CD4-positive, CD25-positive, alpha-beta regulatory T cell (primary cell): ENCODE results near the gene ACTN2. TPM values are rescaled to one million over a fixed set of nuclear protein-coding genes. Genes with fewer than 3 reads are reported as not detected.

Source experiments
- ATAC-seq, 2 donors: fragments of 150-1000 bp; cut with Tn5 transposase; one replicate each; pipeline ENCODE4 v1.10.0; 2021; ENCODE audit warnings: low read depth in 2 of 2, moderate number of reproducible peaks in 2 of 2, moderate library complexity in 1 of 2
- DNase-seq, 3 donors: peaks; one replicate each; pipeline versions ENCODE4 v3.0.0 to v3.0.0-alpha.2; 2012 to 2022; ENCODE audit warnings: mixed read lengths in 1 of 3
- H3K27ac ChIP-seq: one replicate; pipeline ENCODE4 v1.7.0; 2013; ENCODE audit warnings: mild to moderate bottlenecking, low read length; ENCODE audit not compliant: insufficient read depth, poor library complexity, severe bottlenecking
- H3K27me3 ChIP-seq: one replicate; pipeline ENCODE4 v1.7.0; 2013; ENCODE audit warnings: low read length; ENCODE audit not compliant: control insufficient read depth, insufficient read depth
- H3K36me3 ChIP-seq: one replicate; pipeline ENCODE4 v1.7.0; 2013; ENCODE audit warnings: mild to moderate bottlenecking, low read length, moderate library complexity; ENCODE audit not compliant: control insufficient read depth, insufficient read depth
- H3K4me1 ChIP-seq: 2 replicates; pipeline ENCODE4 v1.7.0; 2013; ENCODE audit warnings: mild to moderate bottlenecking, low read length; ENCODE audit not compliant: insufficient read depth, control insufficient read depth, poor library complexity, severe bottlenecking
- H3K4me3 ChIP-seq: one replicate; pipeline ENCODE4 v1.7.0; 2013; ENCODE audit warnings: low read depth, mild to moderate bottlenecking, low read length, moderate library complexity
- H3K9me3 ChIP-seq, 2 experiments: 1 replicate in 1 of 2; 2 replicates in 1 of 2; pipeline ENCODE4 v1.7.0; 2013; ENCODE audit warnings: low read length in 2 of 2, mild to moderate bottlenecking in 1 of 2, moderate library complexity in 1 of 2; ENCODE audit not compliant: control insufficient read depth in 2 of 2
- H3K27ac Mint-ChIP-seq, 3 donors: one replicate each; pipeline ENCODE4 v1.8.0; 2020 to 2022; ENCODE audit warnings: mild to moderate bottlenecking in 3 of 3, mixed read lengths in 3 of 3, moderate library complexity in 2 of 3
- H3K27me3 Mint-ChIP-seq: one replicate; pipeline ENCODE4 v1.8.0; 2022; ENCODE audit warnings: mild to moderate bottlenecking, mixed read lengths
- H3K36me3 Mint-ChIP-seq: one replicate; pipeline ENCODE4 v1.8.0; 2020; ENCODE audit warnings: mixed read lengths
- H3K4me1 Mint-ChIP-seq, 4 donors: one replicate each; pipeline ENCODE4 v1.8.0; 2020 to 2022; ENCODE audit warnings: mixed read lengths in 4 of 4, mild to moderate bottlenecking in 1 of 4
- H3K4me3 Mint-ChIP-seq, 4 donors: one replicate each; pipeline ENCODE4 v1.8.0; 2020 to 2022; ENCODE audit warnings: mild to moderate bottlenecking in 4 of 4, mixed read lengths in 4 of 4, moderate library complexity in 3 of 4
- H3K9me3 Mint-ChIP-seq, 7 donors: one replicate each; pipeline ENCODE4 v1.8.0; 2020 to 2022; ENCODE audit warnings: mixed read lengths in 7 of 7, mild to moderate bottlenecking in 3 of 7, moderate library complexity in 2 of 7
- polyA plus RNA-seq, 4 donors: library from polyadenylated mRNA; unstranded; fragments of 300-500 nt; fragmentation: Illumina TruSeq; gene quantifications; one replicate each; pipeline ENCODE4 v1.2.3, GENCODE V29; 2021
- total RNA-seq: library from RNA; stranded (reverse); gene quantifications from one replicate; pipeline ENCODE4 v1.2.3, GENCODE V29; 2022

Gene ACTN2
- total and polyA plus RNA-seq, 5 donors from 2014 or later, result not detected

DNA sequence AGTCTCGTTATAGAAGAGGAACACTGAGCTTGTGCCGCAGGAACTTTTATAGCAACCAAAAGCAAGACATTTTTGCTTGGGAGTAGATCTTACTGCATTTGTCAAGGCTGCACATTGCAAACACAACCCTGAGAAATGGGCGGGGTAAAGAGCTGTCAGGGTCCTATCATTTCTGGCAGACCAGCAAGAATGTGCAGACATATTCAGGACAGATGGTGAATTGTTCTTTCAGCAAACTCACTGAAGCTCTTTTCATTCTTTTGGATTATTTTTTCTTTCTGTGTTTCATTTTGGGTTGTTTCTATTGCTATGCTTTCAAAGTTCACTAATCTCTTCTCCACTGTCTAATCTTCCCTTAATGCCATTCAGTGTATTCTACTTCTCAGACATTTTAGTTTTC lies 5.1 kb upstream of the ACTN2 start:
- Mint-ChIP-seq H3K4me3 (no peak overlapping the region), H3K4me1 (peaks cover 0 to 15% (median 7%) of the 10 kb centered on the region in 4 donors), H3K27ac (no peak overlapping the region), H3K9me3 (peaks cover 0 to 6% (median 0%) of the 10 kb centered on the region in 7 donors), H3K36me3 (peaks cover 4% of the 10 kb centered on the region), H3K27me3 (peaks cover 50% of the 10 kb centered on the region)
- Histone ChIP-seq H3K27ac (no peak overlapping the region), H3K27me3 (peaks cover 2% of the 10 kb centered on the region), H3K9me3 (no peaks in the 10 kb centered on the region), H3K4me1 (no peaks in the 10 kb centered on the region), H3K4me3 (no peak overlapping the region), H3K36me3 (no peaks in the 10 kb centered on the region)
- no peak for ATAC-seq
- no peak for DNase-seq

DNA sequence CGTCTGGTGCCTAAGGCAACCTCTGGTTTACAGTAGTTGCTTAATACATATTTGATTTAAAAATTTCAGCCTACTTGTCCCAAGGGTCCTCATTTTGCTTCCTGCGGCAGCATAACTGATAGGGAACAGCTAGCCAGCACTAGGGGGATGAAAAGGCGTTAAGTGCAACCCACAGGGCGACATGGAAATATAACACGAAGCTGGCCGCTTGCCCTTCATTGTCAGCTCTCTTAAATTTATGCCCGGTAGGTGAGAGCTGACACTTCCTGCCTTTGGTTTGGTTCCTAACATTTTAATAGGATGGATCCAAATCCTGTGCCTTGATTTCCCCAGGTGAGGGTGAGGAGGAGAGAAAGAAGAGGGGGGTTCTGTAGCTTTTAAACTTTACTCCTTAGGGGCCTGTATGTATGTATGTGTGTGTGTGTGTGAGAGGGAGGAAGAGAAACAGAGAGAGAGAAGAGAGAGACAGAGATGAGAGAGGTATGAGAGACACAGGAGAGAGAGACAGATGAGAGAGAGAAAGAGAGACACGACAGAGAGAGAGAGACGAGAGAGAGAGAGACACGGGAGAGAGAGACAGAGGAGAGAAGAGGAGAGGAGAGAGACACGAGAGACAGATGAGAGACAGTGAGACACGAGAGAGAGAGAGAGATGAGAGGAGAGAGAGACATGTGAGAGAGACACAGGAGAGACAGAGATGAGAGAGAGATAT lies 938 bp upstream of the ACTN2 start:
- Mint-ChIP-seq H3K27ac (peak overlapping the region in 2 of 3 donors; percentile 11 to 67), H3K9me3 (peaks cover 0 to 7% (median 0%) of the 10 kb centered on the region in 7 donors), H3K27me3 (peaks cover 65% of the 10 kb centered on the region), H3K4me3 (peak overlapping the region; percentile 37 to 80 (median 72)), H3K4me1 (peaks cover 0 to 23% (median 15%) of the 10 kb centered on the region in 4 donors), H3K36me3 (peaks cover 4% of the 10 kb centered on the region)
- Histone ChIP-seq H3K9me3 (no peaks in the 10 kb centered on the region), H3K27me3 (peaks cover 25% of the 10 kb centered on the region), H3K4me3 (no peak overlapping the region), H3K27ac (no peak overlapping the region), H3K36me3 (no peaks in the 10 kb centered on the region), H3K4me1 (peaks cover 14% of the 10 kb centered on the region)
- ATAC-seq (no peak), DNase-seq (no peak)

DNA sequence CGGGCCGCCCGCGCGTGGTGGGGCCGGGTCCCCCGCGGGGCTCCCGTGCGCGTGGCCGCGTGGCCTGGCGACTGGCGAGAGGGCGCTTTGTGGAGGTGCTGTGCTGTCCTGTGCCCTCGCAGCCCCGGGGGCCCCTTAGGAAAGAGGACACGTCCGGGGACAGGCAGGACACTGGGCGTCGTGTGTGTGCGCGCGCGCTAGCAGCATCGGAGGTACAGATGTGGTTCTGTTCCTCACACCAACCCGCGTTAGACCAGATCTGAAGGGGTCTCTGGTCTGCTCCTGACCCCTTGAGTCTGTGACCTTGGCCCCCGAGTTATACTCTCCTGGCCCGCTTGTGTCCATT lies 489 bp downstream of the ACTN2 start:
- peaks cover 30% of the 10 kb centered on the region for H3K27me3 ChIP-seq
- H3K4me3 ChIP-seq, result no peak overlapping the region
- H3K27ac Mint-ChIP-seq, result no peak overlapping the region
- H3K36me3 Mint-ChIP-seq, result peaks cover 4% of the 10 kb centered on the region
- H3K4me1 ChIP-seq, result peaks cover 14% of the 10 kb centered on the region
- ATAC-seq (no peak), DNase-seq (no peak)
- peak overlapping the region in 2 of 4 donors; percentile 75 for H3K4me3 Mint-ChIP-seq
- H3K4me1 Mint-ChIP-seq, result peaks cover 0 to 23% (median 15%) of the 10 kb centered on the region in 4 donors
- H3K36me3 ChIP-seq, result no peaks in the 10 kb centered on the region
- H3K27me3 Mint-ChIP-seq, result peaks cover 65% of the 10 kb centered on the region
- H3K27ac ChIP-seq, result no peak overlapping the region
- no peaks in the 10 kb centered on the region for H3K9me3 ChIP-seq
- peaks cover 0 to 7% (median 0%) of the 10 kb centered on the region in 7 donors for H3K9me3 Mint-ChIP-seq

DNA sequence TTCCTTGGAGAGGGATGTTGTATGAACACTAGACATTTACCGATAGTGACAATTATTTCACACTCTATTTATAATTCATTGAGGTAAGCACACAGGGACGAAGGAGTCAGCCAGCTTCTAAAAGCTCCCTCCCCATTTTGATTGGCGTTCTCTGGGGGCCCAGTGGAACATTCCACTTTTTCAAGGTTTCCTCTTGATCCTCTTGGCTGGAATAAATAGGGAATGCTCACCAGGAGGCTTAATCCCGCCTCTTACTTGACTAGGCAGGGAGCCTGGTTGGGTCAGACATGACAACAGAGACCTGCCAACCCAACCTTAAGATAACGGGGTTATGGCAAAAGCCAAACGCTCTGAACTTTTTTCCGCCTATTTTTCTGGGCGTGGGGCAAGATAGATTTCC lies 974 bp downstream of the ACTN2 start:
- Histone ChIP-seq H3K4me1 (peaks cover 14% of the 10 kb centered on the region), H3K4me3 (peak overlapping the region; percentile 10), H3K27me3 (peaks cover 33% of the 10 kb centered on the region), H3K36me3 (no peaks in the 10 kb centered on the region), H3K9me3 (no peaks in the 10 kb centered on the region), H3K27ac (no peak overlapping the region)
- Mint-ChIP-seq H3K4me1 (peaks cover 0 to 23% (median 15%) of the 10 kb centered on the region in 4 donors), H3K27me3 (peaks cover 65% of the 10 kb centered on the region), H3K36me3 (peaks cover 4% of the 10 kb centered on the region), H3K27ac (no peak overlapping the region), H3K4me3 (peak overlapping the region in 3 of 4 donors; percentile 45 to 75 (median 75)), H3K9me3 (peaks cover 0 to 7% (median 0%) of the 10 kb centered on the region in 7 donors)
- no peak for DNase-seq
- ATAC-seq, result no peak

DNA sequence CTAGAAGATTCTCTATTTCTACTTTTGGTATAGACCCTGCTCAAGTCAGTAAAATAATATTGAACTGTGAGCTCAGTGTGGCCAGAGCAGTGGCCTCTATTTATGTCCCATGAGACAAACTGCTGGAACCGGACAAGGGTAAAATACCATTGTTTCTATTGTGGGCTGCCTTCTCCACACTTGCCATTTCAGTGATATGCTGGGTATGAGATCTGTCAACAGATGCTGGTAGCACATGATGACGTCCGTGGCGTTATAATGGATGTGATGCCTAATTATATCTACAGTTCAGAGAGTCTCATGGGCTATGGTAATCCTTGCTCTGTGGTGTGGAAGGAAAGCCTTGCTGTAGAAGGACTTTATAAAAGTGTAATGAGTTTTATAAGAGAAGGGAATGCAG lies 2.4 kb downstream of the ACTN2 start:
- H3K36me3 ChIP-seq, result no peaks in the 10 kb centered on the region
- peaks cover 4% of the 10 kb centered on the region for H3K36me3 Mint-ChIP-seq
- no peak for DNase-seq
- H3K4me3 Mint-ChIP-seq, result no peak overlapping the region
- H3K4me3 ChIP-seq, result no peak overlapping the region
- peaks cover 33% of the 10 kb centered on the region for H3K27me3 ChIP-seq
- peaks cover 0 to 23% (median 12%) of the 10 kb centered on the region in 4 donors for H3K4me1 Mint-ChIP-seq
- peaks cover 61% of the 10 kb centered on the region for H3K27me3 Mint-ChIP-seq
- no peak overlapping the region for H3K27ac ChIP-seq
- ATAC-seq, result no peak
- H3K4me1 ChIP-seq, result peaks cover 14% of the 10 kb centered on the region
- no peaks in the 10 kb centered on the region for H3K9me3 ChIP-seq
- peaks cover 0 to 7% (median 0%) of the 10 kb centered on the region in 7 donors for H3K9me3 Mint-ChIP-seq
- H3K27ac Mint-ChIP-seq, result no peak overlapping the region

DNA sequence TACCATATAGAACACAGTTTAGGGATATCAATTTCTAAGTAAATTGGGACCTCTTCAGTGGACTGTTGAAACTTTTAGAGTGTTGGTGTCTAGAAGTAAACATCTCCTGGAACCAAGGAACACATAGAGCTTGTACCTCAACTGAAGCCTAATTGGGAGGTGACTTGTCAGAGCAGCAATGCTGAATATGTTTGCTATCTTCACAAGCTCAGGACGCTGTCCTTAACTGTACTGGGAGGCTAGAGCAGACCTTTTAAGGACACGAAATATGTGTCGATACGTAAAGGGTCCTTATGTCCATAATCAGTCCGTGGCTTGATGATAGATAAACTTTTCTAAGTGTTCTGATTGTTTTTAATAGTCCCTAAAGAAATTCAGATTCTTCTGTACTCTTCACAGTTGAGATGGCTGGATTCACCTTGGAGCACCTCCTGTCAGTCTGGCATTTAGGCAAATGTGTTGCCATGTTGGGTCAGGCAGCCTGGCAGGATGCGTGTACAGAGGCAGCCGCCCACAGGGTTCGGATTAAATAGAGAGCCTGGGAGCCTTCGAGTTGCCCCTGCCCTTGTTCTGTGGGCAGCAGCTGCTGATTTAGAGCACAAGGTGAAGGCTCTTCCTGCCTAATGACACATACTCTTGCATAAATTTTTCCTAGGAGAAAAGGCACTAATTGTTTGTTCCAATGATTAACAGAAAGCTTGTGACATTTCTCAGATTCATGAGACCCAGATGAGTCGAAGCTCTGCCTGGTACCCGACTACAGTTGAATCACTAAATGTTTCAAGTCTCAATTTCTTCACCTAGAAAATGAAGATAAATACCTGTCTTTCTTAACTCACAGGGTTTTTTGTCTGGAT lies 3.6 kb downstream of the ACTN2 start:
- Histone ChIP-seq H3K9me3 (no peaks in the 10 kb centered on the region), H3K36me3 (no peaks in the 10 kb centered on the region), H3K27me3 (peaks cover 33% of the 10 kb centered on the region), H3K4me3 (no peak overlapping the region), H3K27ac (no peak overlapping the region), H3K4me1 (peaks cover 14% of the 10 kb centered on the region)
- no peak overlapping the region for H3K4me3 Mint-ChIP-seq
- no peak overlapping the region for H3K27ac Mint-ChIP-seq
- ATAC-seq (no peak), DNase-seq (no peak)
- H3K36me3 Mint-ChIP-seq, result peaks cover 4% of the 10 kb centered on the region
- H3K4me1 Mint-ChIP-seq, result peaks cover 0 to 23% (median 12%) of the 10 kb centered on the region in 4 donors
- peaks cover 0 to 8% (median 0%) of the 10 kb centered on the region in 7 donors for H3K9me3 Mint-ChIP-seq
- H3K27me3 Mint-ChIP-seq, result peaks cover 58% of the 10 kb centered on the region

DNA sequence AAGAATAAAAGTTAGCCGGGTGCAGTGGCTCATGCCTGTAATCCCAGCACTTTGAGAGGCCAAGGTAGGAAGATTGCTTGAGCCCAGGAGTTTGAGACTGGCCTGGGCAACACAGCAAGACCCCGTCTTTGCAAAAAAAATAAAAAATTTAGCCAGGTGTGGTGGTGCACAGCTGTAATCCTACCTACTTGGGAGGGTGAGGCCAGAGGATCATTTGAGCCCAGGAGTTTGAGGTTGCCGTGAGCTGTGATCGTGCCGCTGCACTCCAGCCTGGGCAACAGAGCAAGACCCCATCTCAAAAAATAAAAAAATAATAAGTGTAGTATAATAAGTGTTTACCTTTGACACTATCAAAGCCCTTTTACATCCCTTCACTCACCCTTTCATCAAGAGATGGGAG lies 5.0 kb downstream of the ACTN2 start:
- no peak overlapping the region for H3K4me3 Mint-ChIP-seq
- no peaks in the 10 kb centered on the region for H3K36me3 Mint-ChIP-seq
- ATAC-seq (no peak), DNase-seq (no peak)
- Histone ChIP-seq H3K36me3 (no peaks in the 10 kb centered on the region), H3K27ac (no peak overlapping the region), H3K4me1 (peaks cover 14% of the 10 kb centered on the region), H3K9me3 (no peaks in the 10 kb centered on the region), H3K4me3 (no peak overlapping the region), H3K27me3 (peaks cover 33% of the 10 kb centered on the region)
- no peak overlapping the region for H3K27ac Mint-ChIP-seq
- H3K4me1 Mint-ChIP-seq, result peaks cover 0 to 13% (median 6%) of the 10 kb centered on the region in 4 donors
- H3K27me3 Mint-ChIP-seq, result peaks cover 47% of the 10 kb centered on the region
- peaks cover 0 to 6% (median 0%) of the 10 kb centered on the region in 7 donors for H3K9me3 Mint-ChIP-seq
